CD4-positive, alpha-beta T cell (primary cell): ENCODE data around the gene ARSG. TPM values are rescaled to one million over a fixed set of nuclear protein-coding genes. Genes with fewer than 3 reads are reported as not detected.

ENCODE experiments used
- ATAC-seq: fragments of 200-7000 bp; cut with Tn5 transposase; one replicate; pipeline ENCODE4 v1.10.0; 2022; ENCODE audit warnings: mild to moderate bottlenecking; ENCODE audit not compliant: poor library complexity
- CTCF ChIA-PET: fragments of 350-600 bp; sonication (Branson Sonifier 250); formaldehyde crosslinking; loops from one replicate; lab custom pipeline; 2021; ENCODE audit warnings: antibody characterized with exemption, inconsistent platforms; lab: Charles Lee
- POLR2A ChIA-PET: fragments of 350-600 bp; sonication (Branson Sonifier 250); formaldehyde crosslinking; loops from one replicate; lab custom pipeline; 2021; ENCODE audit warnings: antibody characterized with exemption, inconsistent platforms; lab: Charles Lee
- DNase-seq, 14 experiments: peaks; one replicate each; pipeline ENCODE4 v3.0.0-alpha.2; 2013 to 2020; ENCODE audit warnings: mixed read lengths in 2 of 14
- H3K27ac ChIP-seq, 2 donors: one replicate each; pipeline versions ENCODE4 v1.5.1 to v1.7.0; 2013; ENCODE audit warnings: low read length in 2 of 2, low read depth in 1 of 2, mild to moderate bottlenecking in 1 of 2
- H3K27me3 ChIP-seq, 2 experiments: 1 replicate in 1 of 2; 2 replicates in 1 of 2; pipeline versions ENCODE4 v1.6.1 to v1.7.0; 2013; ENCODE audit warnings: low read length in 2 of 2, control low read depth in 1 of 2, mild to moderate bottlenecking in 1 of 2, moderate library complexity in 1 of 2; ENCODE audit not compliant: insufficient read depth in 2 of 2, control insufficient read depth in 1 of 2
- H3K36me3 ChIP-seq: one replicate; pipeline ENCODE4 v1.6.1; 2013; ENCODE audit warnings: low read length, control low read depth; ENCODE audit not compliant: insufficient read depth
- H3K4me1 ChIP-seq: one replicate; pipeline ENCODE4 v1.6.1; 2013; ENCODE audit warnings: low read length, control low read depth; ENCODE audit not compliant: insufficient read depth
- H3K4me3 ChIP-seq: one replicate; pipeline ENCODE4 v1.5.1; 2013; ENCODE audit warnings: mild to moderate bottlenecking, low read length, moderate library complexity
- H3K9me3 ChIP-seq, 2 experiments: 1 replicate in 1 of 2; 2 replicates in 1 of 2; pipeline versions ENCODE4 v1.6.1 to v1.7.0; 2013; ENCODE audit warnings: low read length in 2 of 2, mild to moderate bottlenecking in 2 of 2, control low read depth in 1 of 2, moderate library complexity in 1 of 2; ENCODE audit not compliant: control insufficient read depth in 1 of 2, insufficient read depth in 1 of 2
- H3K27ac Mint-ChIP-seq: one replicate; pipeline ENCODE4 v1.8.0; 2020; ENCODE audit warnings: mixed read lengths
- H3K27me3 Mint-ChIP-seq: one replicate; pipeline ENCODE4 v1.8.0; 2021; ENCODE audit warnings: mixed read lengths
- H3K36me3 Mint-ChIP-seq: one replicate; pipeline ENCODE4 v1.8.0; 2021; ENCODE audit warnings: low read depth, mixed read lengths
- H3K4me1 Mint-ChIP-seq: one replicate; pipeline ENCODE4 v1.8.0; 2021; ENCODE audit warnings: low read depth, mixed read lengths
- H3K4me3 Mint-ChIP-seq: one replicate; pipeline ENCODE4 v1.8.0; 2020; ENCODE audit warnings: mild to moderate bottlenecking, mixed read lengths
- H3K9me3 Mint-ChIP-seq: one replicate; pipeline ENCODE4 v1.8.0; 2020; ENCODE audit warnings: mixed read lengths
- intact Hi-C, 2 experiments: fragments of 100-400 bp; cut with DNase I in 1 of 2; cut with micrococcal nuclease in 1 of 2; formaldehyde crosslinking; loops; one replicate each; pipeline versions ENCODE4 v1.15.1 to v1.9.0; 2023 to 2025; cut with DNase I, micrococcal nuclease
- total RNA-seq, 174 experiments: library from RNA in 2 of 174; stranded (reverse) in 2 of 174; gene quantifications; one replicate each; pipeline ENCODE4 v1.2.3 and lab custom pipeline; 2021 to 2026
- TF ChIP-seq, protein P1 (sequence below): fragments of 200-600 bp; IDR thresholded peaks from one replicate; pipeline ENCODE4 v1.8.0; 2022; ENCODE audit warnings: antibody characterized with exemption, mild to moderate bottlenecking

The ARSG gene
- total RNA-seq, 2 experiments from 2014 or later: 13.8 to 16.0 TPM

DNA sequence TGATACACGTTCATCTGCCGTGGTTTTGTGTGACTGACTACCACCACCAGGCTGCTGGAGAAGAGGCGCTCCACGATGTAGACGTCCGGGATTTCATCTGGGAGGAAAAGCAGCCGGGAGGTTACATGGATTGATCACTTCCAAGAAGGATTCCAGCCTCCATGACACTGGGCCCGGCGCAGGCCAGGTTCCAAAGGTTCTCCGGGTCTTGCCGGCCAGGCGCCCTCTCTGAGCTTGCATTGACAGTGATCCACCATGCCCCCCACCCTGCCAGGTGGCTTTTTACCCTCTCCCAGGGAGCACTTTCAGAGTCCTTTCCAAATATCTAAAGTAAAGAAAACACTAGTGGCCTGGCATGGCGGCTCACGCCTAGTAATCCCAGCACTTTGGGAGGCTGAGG is 159.5 kb downstream of the ARSG start:
- H3K4me3 ChIP-seq: no peak overlapping the region
- TF ChIP-seq, protein P1, sequence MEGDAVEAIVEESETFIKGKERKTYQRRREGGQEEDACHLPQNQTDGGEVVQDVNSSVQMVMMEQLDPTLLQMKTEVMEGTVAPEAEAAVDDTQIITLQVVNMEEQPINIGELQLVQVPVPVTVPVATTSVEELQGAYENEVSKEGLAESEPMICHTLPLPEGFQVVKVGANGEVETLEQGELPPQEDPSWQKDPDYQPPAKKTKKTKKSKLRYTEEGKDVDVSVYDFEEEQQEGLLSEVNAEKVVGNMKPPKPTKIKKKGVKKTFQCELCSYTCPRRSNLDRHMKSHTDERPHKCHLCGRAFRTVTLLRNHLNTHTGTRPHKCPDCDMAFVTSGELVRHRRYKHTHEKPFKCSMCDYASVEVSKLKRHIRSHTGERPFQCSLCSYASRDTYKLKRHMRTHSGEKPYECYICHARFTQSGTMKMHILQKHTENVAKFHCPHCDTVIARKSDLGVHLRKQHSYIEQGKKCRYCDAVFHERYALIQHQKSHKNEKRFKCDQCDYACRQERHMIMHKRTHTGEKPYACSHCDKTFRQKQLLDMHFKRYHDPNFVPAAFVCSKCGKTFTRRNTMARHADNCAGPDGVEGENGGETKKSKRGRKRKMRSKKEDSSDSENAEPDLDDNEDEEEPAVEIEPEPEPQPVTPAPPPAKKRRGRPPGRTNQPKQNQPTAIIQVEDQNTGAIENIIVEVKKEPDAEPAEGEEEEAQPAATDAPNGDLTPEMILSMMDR: no peak
- H3K27me3 ChIP-seq: no peaks in the 10 kb centered on the region
- H3K36me3 ChIP-seq: peaks cover 11% of the 10 kb centered on the region
- no peaks in the 10 kb centered on the region for H3K4me1 ChIP-seq
- no peak for DNase-seq
- Mint-ChIP-seq H3K27ac (no peak overlapping the region), H3K4me1 (no peaks in the 10 kb centered on the region), H3K4me3 (no peak overlapping the region), H3K9me3 (no peaks in the 10 kb centered on the region), H3K36me3 (no peaks in the 10 kb centered on the region), H3K27me3 (no peaks in the 10 kb centered on the region)
- no peak overlapping the region for H3K27ac ChIP-seq
- H3K9me3 ChIP-seq: no peaks in the 10 kb centered on the region
- intact Hi-C loops: no loop called here
- ChIA-PET POLR2A (no interaction called here), CTCF (no interaction called here)
- ATAC-seq: no peak

DNA sequence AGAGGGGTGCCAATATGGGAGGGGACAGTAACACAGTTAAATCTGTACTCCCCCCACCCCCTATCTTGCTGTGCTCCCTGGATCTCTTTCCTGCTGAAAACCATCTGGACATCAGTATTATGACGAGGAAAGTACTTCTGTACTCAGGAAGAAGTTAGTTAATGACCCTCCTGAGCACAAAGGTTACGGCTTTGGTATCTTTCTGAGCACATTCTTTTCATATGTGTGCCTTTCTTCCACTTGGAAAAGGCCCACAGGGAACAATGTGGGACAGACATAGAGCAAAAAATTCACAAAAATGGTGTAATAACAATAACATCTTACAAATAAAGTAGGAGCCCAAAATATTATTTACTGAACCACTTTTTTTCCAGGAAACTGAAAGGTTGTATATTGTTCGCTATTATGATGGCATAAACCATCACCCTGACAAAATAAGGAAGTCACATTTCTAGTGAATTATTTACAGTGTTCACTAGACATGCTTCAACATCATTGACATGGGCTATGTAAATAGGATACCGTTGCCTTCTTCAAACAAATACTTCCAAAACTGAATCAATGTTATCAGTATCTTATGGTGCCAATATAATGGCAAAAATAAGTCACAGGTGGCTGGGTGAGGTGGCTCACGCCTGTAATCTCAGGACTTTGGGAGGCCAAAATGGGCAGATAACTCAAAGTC is 160.5 kb downstream of the ARSG start:
- Mint-ChIP-seq H3K4me3 (no peak overlapping the region), H3K27ac (no peak overlapping the region), H3K36me3 (no peaks in the 10 kb centered on the region), H3K27me3 (no peaks in the 10 kb centered on the region), H3K9me3 (no peaks in the 10 kb centered on the region), H3K4me1 (peaks cover 8% of the 10 kb centered on the region)
- Histone ChIP-seq H3K36me3 (peaks cover 11% of the 10 kb centered on the region), H3K9me3 (no peaks in the 10 kb centered on the region), H3K27me3 (no peaks in the 10 kb centered on the region), H3K4me1 (peaks cover 8% of the 10 kb centered on the region), H3K4me3 (no peak overlapping the region), H3K27ac (no peak overlapping the region)
- intact Hi-C loops: no loop called here
- CTCF ChIA-PET: no interaction called here
- POLR2A ChIA-PET: no interaction called here
- TF ChIP-seq, protein P1: no peak
- ATAC-seq: no peak
- no peak for DNase-seq

DNA sequence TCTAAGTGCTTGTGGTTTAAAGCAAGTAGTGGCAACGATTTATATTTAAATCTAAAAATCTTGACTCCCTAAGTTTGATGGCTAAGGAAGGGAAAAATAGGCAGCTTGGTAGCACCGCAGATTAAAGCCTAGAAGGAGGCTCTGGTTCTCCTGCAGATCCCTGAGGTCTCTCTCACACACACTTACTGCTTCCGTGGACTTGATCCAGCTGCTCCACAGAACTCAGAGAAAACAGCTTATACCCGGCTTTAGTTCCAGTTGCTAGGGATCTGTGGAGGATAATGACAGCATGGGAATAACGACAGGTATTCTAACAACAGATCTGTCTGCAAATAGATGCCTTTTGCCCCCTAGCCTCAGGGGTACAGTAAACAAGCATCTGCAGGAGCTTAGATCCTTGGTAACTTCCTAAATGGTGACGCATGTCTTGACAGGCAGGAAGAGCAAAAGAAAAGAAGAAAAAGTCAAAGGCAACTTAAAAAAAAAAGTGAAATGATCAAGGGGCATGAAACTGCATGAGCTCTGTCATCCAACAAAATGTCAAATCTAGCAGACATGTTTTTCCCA is 161.5 kb downstream of the ARSG start:
- H3K4me3 ChIP-seq: no peak overlapping the region
- no peak overlapping the region for H3K27ac Mint-ChIP-seq
- peaks cover 10% of the 10 kb centered on the region for H3K4me1 Mint-ChIP-seq
- H3K36me3 Mint-ChIP-seq: no peaks in the 10 kb centered on the region
- H3K27ac ChIP-seq: no peak overlapping the region
- H3K27me3 Mint-ChIP-seq: no peaks in the 10 kb centered on the region
- ChIA-PET POLR2A (interaction anchor here (0.7 kb wide), 1 partner anchor 347 kb away, joined by 4 read pairs; no protein-coding TSS in a partner anchor), CTCF (interaction anchor here (0.9 kb wide), 1 partner anchor 16 kb away, joined by 3 read pairs; no protein-coding TSS in a partner anchor)
- H3K4me1 ChIP-seq: peaks cover 13% of the 10 kb centered on the region
- no peak for ATAC-seq
- TF ChIP-seq, protein P1: no peak
- intact Hi-C loops: no loop called here
- no peak for DNase-seq
- no peaks in the 10 kb centered on the region for H3K9me3 ChIP-seq
- H3K36me3 ChIP-seq: peaks cover 11% of the 10 kb centered on the region
- H3K9me3 Mint-ChIP-seq: no peaks in the 10 kb centered on the region
- no peak overlapping the region for H3K4me3 Mint-ChIP-seq
- H3K27me3 ChIP-seq: no peaks in the 10 kb centered on the region
